ENCODE measurements around the gene ANKRD42. TPM values are rescaled to one million over a fixed set of nuclear protein-coding genes. Genes with fewer than 3 reads are reported as not detected.

The ANKRD42 gene
- total and polyA plus RNA-seq, 9 of the 15 experiments (the other 6 are each of a cell fraction or from before 2014, with no cell fraction given) = 2.8 to 9.1 (median 6.1) TPM

DNA sequence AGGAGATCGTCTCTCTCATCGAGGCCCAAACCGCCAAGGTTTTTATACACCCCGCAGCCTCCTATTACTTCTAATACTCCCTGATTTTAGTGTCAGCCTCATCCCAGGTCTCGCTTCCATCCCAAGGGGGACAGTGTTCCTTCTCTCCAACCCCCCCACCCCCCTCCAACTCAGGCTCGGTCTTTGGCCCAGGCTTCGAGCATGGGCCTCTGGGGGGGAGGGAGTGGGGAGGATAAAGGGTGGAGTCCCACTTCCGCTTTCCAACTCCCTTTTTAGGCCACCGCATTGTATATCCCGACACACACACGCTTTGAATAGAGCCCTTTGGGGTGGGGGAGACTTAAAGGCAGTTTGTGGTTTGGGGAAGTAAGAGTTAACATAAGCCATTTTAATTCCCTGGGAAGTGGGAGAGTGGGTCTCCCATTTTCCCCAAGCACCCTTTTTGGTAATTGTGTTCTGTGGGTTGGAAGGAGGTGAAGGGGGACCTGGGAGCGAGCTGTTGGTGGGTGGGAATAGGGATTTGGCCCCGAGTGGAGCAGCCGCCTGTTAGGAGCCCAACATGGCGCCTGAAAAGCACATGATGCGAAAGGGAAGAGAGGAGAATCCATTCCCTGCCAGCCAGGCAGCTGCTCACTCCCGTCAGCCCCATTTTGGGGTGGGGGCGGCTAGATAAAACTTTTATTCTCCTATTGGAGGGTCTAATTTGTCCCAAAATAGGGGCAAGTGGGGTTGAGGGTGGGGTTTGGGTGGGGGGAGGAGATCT lies 35.7 kb upstream of the ANKRD42 start (continued):
- TF ChIP-seq, protein P1, sequence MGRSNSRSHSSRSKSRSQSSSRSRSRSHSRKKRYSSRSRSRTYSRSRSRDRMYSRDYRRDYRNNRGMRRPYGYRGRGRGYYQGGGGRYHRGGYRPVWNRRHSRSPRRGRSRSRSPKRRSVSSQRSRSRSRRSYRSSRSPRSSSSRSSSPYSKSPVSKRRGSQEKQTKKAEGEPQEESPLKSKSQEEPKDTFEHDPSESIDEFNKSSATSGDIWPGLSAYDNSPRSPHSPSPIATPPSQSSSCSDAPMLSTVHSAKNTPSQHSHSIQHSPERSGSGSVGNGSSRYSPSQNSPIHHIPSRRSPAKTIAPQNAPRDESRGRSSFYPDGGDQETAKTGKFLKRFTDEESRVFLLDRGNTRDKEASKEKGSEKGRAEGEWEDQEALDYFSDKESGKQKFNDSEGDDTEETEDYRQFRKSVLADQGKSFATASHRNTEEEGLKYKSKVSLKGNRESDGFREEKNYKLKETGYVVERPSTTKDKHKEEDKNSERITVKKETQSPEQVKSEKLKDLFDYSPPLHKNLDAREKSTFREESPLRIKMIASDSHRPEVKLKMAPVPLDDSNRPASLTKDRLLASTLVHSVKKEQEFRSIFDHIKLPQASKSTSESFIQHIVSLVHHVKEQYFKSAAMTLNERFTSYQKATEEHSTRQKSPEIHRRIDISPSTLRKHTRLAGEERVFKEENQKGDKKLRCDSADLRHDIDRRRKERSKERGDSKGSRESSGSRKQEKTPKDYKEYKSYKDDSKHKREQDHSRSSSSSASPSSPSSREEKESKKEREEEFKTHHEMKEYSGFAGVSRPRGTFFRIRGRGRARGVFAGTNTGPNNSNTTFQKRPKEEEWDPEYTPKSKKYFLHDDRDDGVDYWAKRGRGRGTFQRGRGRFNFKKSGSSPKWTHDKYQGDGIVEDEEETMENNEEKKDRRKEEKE (IDR thresholded peaks at IDR 0.05; ENCODE audit: borderline replicate concordance in 1 of 2, control insufficient read depth in 1 of 2, low read depth in 2 of 2, low read length in 1 of 2) = no peak
- TF ChIP-seq CREM (IDR thresholded peaks at IDR 0.05; ENCODE audit: low read depth) (no peak; the same call in 1 of the 2 replicates), HDAC6 (IDR thresholded peaks at IDR 0.05; ENCODE audit: low read depth, low read length) (no peak)

DNA sequence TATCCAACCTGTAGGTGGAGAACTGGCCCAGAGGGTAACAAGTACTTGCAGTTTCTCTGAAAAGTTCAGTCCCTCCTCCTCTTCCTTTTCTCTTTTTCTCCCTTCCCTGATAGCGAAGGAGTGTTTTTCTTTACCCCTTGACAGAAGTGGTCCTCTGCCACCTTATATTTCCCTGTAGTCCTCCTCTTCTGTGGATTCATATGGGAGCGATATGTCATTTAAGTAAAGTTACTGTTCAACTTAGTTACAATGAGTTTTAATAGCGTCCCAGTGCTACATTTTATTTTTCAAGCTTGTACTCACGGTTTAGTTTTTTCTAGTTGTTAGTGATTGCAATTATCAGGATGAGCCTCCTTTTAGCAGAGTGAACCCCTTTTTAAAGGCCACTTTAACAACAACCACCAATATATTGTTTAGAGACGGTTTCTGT lies 35.1 kb upstream of the ANKRD42 start:
- H3K9me3 ChIP-seq (replicated peaks; ENCODE audit: control insufficient read depth, insufficient read depth, low read depth, low read length) = no peaks in the 10 kb centered on the region
- peaks cover 7 to 19% of the 10 kb centered on the region in 2 experiments; a peak in 4 of 5 replicates for H3K4me1 ChIP-seq (replicated peaks in 1 of 2; ENCODE audit: control insufficient read depth in 2 of 2, insufficient read depth in 2 of 2, low read length in 2 of 2)
- POLR2A ChIA-PET = interaction anchor here (1.0 to 3.6 kb wide), 5 partner anchors 31 to 152 kb away, joined by 3 to 10 read pairs (median 4); partner anchors contain the start of gene ANKRD42
- FAIRE-seq (no peak), DNase-seq (ENCODE audit: extremely low read depth in 1 of 4, low spot score in 3 of 4) (no peak), ATAC-seq (peak; percentile 5)
- intact Hi-C loops (cut with micrococcal nuclease) (no loop called here), in situ Hi-C loops (cut with MboI) (no loop called here)
- H3K27ac ChIP-seq (ENCODE audit: extremely low read depth, low read depth, low read length) = peak overlapping the region; percentile 98
- H3K4me3 ChIP-seq = peak overlapping the region; percentile 80
- peak overlapping the region; percentile 93 for H3K4me2 ChIP-seq (ENCODE audit: insufficient read depth, low read length)
- no peak overlapping the region for H2AFZ ChIP-seq (ENCODE audit: low read depth, low read length)
- BruUV-seq (replicated peaks) = no TSS peak
- peaks cover 64% of the 10 kb centered on the region for H3K79me2 ChIP-seq (ENCODE audit: control insufficient read depth, insufficient read depth, low read length)
- peak overlapping the region; percentile 98; a peak in 3 of 4 replicates for H3K9ac ChIP-seq (ENCODE audit: insufficient read depth in 1 of 2, low read depth in 2 of 2, low read length in 2 of 2)
- WGBS (ENCODE audit: insufficient coverage, low coverage, missing lambda C conversion rate) = 0% methylated on average over 5 of the region's 5 CpGs
- no peaks in the 10 kb centered on the region for H3K9me1 ChIP-seq (ENCODE audit: control insufficient read depth, insufficient read depth, low read length)
- H4K20me1 ChIP-seq (replicated peaks; ENCODE audit: control insufficient read depth, insufficient read depth, low read length) = peaks cover 26% of the 10 kb centered on the region
- CTCF ChIA-PET (ENCODE audit: low intra/inter-chr PET ratio) = no interaction called here
- H3K27me3 ChIP-seq (ENCODE audit: control insufficient read depth in 2 of 2, insufficient read depth in 2 of 2, low read length in 2 of 2) = no peaks in the 10 kb centered on the region
- H3K36me3 ChIP-seq (ENCODE audit: control insufficient read depth, insufficient read depth, low read length) = peaks cover 52% of the 10 kb centered on the region
- peak; percentile 23; the same call in 1 of the 2 replicates for TF ChIP-seq LEF1 (IDR thresholded peaks at IDR 0.05)
- TF ChIP-seq POLR2B (IDR thresholded peaks at IDR 0.05; ENCODE audit: low read depth, partially characterized antibody) = peak; percentile 13
- TF ChIP-seq, protein P2, sequence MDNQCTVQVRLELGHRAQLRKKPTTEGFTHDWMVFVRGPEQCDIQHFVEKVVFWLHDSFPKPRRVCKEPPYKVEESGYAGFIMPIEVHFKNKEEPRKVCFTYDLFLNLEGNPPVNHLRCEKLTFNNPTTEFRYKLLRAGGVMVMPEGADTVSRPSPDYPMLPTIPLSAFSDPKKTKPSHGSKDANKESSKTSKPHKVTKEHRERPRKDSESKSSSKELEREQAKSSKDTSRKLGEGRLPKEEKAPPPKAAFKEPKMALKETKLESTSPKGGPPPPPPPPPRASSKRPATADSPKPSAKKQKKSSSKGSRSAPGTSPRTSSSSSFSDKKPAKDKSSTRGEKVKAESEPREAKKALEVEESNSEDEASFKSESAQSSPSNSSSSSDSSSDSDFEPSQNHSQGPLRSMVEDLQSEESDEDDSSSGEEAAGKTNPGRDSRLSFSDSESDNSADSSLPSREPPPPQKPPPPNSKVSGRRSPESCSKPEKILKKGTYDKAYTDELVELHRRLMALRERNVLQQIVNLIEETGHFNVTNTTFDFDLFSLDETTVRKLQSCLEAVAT (IDR thresholded peaks at IDR 0.05) = peak; percentile 41 to 88; a peak in 3 of 4 replicates
- no peak for TF ChIP-seq ARNT (IDR thresholded peaks at IDR 0.05)
- TF ChIP-seq THRAP3 (IDR thresholded peaks at IDR 0.05; ENCODE audit: borderline replicate concordance) = peak; percentile 53; the same call in 1 of the 2 replicates
- TF ChIP-seq, protein P3, sequence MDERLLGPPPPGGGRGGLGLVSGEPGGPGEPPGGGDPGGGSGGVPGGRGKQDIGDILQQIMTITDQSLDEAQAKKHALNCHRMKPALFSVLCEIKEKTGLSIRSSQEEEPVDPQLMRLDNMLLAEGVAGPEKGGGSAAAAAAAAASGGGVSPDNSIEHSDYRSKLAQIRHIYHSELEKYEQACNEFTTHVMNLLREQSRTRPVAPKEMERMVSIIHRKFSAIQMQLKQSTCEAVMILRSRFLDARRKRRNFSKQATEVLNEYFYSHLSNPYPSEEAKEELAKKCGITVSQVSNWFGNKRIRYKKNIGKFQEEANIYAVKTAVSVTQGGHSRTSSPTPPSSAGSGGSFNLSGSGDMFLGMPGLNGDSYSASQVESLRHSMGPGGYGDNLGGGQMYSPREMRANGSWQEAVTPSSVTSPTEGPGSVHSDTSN (CRISPR knock-in tag; IDR thresholded peaks at IDR 0.05; ENCODE audit: low read depth) = no peak
- TF ChIP-seq, protein P3 (tag; conservative IDR thresholded peaks at IDR 0.05; ENCODE audit: low read depth) = no peak
- TF ChIP-seq HDAC1 (IDR thresholded peaks at IDR 0.05) = peak in 1 of 2 experiments; percentile 5; a peak in 1 of 4 replicates
- TF ChIP-seq L3MBTL2 (IDR thresholded peaks at IDR 0.05) = no peak
- 0 out of 2 replicates have a peak, but pooled peaks have one; percentile 18 for TF ChIP-seq NBN (IDR thresholded peaks at IDR 0.05; ENCODE audit: low read depth)
